Body of pancreas (tissue), 4 donors: ENCODE data around the gene MPG.

Experiments
- CTCF ChIP-seq, 7 experiments: fragments of 450-650 bp in 4 of 7; fragments of 200-600 bp in 3 of 7; sonication (generic) in 3 of 7; IDR thresholded peaks; one replicate each; pipeline ENCODE4 v1.5.1; 2016 to 2019; ENCODE audit warnings: antibody characterized with exemption in 7 of 7
- POLR2A ChIP-seq, 3 donors: fragments of 450-650 bp; IDR thresholded peaks; one replicate each; pipeline ENCODE4 v1.6.1; 2016; ENCODE audit warnings: antibody characterized with exemption in 3 of 3, mild to moderate bottlenecking in 2 of 3

- no peak for TF ChIP-seq CTCF (IDR thresholded peaks at IDR 0.05)
- TF ChIP-seq POLR2A (IDR thresholded peaks at IDR 0.05), result no peak
These were observed 33.4 kb upstream of the MPG start for GRCh38 chr16:44655-45054.
